ENCODE results near the gene FLNB.

The FLNB gene

DNA sequence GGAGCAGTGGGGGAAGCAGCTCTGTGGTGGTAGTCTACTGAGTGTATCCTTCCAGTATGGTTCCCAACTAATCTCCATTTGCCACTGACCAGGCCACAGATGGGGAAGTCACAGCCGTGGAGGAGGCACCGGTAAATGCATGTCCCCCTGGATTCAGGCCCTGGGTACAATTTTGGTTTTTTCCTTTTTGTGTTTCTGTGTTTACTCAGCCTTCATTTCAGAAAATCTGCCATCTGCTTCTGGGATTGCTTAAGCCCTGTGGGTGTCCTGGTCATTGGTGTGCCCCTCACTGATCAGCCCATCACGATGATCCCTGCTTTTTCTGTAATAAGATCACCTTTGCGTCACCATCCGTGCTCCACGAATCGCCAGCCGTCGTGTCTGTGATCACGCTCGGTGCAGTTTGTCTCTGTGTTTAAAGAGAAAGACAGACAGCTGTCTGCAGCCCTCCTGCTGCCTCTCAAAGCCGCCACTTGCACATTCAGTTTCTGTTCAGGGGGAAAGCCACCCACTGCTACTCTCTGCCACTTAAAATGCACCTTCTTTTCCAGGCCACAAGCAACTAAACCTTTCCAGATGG is 133.6 kb downstream of the FLNB start:
- no peak for DNase-seq (ENCODE audit: low spot score)

DNA sequence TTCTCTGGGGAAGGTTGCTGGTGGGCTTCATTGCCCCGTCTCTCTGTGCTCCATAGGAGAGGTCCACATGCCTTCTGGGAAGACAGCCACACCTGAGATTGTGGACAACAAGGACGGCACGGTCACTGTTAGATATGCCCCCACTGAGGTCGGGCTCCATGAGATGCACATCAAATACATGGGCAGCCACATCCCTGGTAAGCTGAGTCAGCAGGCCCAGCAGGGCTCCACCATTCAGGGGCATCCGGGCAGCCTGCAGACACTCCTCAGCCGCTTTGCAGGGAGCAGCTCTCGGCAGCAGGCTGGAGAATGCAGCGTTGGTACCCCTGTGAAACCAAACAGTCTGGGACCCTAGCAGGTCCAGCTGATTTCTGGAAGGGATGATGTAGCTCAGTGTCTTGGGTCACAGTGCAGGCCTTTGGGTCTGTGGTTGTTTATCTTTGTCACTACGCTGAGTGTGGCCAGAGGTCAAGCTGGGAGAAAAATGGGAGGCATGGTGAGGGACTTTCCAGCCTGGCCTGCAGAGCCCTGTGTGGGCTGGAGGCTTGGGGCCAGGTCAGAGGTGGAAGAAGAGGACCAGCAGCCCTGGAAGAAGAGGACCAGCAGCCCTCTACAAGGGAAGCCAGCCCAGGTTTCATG is 135.3 kb downstream of the FLNB start:
- DNase-seq (ENCODE audit: low spot score) = no peak

DNA sequence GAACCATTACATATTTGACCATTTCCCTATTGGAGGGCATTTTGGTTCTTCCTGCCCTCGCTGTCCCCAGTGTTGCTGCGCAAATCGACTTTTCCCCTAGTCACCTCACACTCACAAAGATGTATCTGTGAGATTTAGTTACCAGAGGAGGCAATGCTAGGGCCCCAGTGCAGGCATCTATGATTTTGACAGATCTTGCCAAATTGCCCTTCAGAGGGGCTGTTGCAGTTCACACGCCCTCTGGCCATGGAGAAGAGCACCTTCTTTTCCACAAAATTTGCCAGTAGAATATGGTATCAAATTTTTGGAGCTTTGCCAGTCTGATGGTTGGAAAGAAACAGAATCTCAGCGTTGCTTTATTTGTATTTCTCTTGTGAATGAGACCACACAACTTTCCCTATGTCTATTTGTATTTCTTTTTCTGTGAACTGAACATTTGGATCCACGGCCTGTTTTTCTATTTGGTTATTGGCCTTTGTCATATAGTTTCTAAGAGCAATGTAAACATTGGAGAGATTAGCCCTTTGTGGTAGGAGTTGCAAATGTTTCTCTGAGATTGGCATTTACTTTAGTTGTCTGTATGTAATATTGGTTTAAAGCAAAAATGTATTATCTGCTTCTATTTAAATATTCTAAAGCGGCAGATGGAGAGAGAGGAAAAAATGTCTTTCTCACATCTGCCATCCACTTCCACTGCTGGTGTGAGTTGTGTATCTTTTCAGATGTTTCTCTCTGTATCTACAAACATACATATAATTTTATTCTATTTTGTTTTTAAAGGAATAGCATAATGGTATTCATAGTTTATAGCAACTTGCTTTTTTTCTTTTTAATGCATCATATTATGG is 136.5 kb downstream of the FLNB start:
- no peak for DNase-seq (ENCODE audit: low spot score)

DNA sequence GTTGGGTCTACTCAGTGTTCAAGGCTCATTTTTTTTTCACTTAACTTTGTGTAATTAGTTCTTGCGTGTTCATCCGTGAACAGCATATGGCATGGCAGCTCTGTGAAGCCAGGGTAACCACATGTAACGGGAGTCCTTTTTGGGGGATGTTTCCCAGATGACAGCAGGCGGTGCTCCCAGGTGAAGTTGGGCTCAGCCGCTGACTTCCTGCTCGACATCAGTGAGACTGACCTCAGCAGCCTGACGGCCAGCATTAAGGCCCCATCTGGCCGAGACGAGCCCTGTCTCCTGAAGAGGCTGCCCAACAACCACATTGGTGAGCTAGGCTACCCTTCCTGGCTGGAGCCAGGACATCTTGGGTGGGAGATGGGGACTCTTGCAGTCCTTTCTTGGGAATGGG is 139.8 kb downstream of the FLNB start:
- no peak for DNase-seq (ENCODE audit: low spot score)

DNA sequence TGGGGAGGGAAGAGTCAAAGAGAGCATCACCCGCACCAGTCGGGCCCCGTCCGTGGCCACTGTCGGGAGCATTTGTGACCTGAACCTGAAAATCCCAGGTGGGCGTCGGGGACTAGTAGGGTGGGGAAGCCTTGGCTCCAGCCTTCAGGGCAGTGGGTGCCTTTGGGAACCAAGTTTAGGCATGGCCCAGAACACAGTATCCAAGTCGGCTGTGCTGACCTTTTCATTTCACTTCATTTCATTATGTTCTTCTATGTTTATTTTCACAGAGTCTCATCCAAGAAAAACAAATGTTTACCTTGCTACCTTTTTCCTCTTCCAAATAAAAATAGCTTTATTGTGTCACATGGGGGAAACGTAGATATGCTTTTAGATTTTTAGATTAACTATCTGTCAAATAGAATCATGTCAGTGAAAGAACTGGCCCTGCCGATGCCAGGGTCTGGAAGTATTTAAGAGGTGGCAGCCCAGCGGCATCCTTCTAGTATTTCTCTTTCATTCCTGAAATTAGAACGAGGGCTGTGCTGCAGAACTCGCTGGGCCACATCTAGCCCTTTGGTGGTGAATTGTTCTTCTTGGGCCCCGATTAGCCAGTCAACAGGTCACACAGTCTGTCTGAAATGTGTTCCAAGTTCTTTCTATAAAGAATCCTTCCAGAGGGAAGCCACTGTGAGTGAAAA is 142.0 kb downstream of the FLNB start:
- DNase-seq (ENCODE audit: low spot score) = no peak

DNA sequence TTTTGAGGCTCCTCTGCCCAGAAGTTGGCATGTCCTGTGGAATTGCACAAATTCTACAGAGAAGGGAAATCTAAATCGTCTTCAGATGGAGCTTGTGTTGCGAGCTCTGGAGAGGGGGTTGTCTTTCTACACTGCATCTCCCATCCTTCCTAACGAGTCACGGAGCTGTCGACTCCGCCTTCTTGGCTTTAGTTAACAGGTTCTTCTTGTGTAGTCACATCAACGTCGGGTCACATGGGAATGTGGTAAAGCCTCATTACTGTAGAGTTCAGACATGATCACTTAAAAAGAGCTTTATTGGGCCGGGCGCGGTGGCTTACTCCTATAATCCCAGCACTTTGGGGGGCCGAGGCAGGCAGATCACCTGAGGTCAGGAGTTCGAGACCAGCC is 142.6 kb downstream of the FLNB start:
- DNase-seq (ENCODE audit: low spot score) = no peak

DNA sequence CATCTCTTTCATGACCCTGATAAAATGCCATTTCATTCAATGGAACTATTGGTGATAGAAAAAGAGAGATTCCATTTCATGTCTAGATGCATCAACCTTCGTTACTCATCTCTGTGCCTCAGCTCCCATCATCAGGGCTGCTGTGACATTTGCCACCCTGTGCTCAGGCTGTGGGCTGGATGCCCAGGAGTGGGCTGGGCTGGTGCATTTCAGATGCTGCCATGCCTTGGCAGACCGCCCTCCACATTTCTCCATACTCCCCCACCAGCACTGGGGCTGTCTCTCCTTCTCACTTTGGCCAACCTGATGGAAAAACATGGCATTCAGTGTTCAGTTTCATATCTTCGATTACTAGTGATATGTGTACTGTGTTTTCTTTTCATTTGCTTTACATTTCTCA is 143.4 kb downstream of the FLNB start:
- DNase-seq (ENCODE audit: low spot score) = no peak

DNA sequence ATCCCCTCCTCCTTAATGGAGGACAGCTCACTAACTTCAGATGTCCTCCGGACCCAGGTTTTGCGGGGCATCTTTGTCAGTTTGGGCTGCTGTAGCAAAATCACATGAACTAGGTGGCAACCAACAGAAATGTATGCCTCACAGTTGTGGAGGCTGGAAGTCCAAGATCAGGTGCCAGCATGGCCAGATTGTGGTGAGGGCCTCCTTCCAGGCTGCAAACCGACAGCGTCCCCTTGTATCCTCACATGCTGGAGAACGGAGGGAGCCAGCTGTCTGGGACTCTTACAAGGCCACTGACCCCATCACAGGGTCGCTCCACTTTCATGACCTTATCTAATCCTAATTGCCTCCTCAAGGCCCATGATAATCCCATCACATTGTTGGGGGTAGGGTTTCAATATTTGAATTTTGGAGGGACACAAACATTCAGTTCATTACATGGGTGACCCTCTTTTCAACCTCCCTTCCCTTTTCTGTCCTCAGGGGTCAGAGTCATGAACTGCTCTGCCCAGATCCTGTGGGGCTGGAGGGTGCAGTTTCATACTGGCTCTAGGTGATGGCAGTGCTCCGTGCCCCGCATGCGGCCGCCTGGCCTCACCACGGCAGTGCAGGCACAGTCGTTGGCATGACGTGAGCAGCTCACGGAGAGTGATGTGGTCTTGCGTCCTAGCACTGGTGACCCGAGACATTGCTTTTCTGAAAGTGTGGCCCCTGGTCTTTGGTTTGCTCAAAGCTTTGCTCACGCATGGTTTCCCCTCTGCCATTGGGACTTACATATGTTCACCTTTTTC is 144.2 kb downstream of the FLNB start:
- DNase-seq (ENCODE audit: low spot score) = no peak

DNA sequence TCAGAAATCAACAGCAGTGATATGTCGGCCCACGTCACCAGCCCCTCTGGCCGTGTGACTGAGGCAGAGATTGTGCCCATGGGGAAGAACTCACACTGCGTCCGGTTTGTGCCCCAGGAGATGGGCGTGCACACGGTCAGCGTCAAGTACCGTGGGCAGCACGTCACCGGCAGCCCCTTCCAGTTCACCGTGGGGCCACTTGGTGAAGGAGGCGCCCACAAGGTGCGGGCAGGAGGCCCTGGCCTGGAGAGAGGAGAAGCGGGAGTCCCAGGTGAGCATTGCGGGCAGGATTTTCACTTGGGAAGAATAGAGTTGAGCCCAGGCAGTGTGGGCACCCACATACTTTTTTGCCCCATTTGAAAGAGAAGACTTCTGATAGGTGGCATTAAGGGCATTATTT is 145.1 kb downstream of the FLNB start:
- DNase-seq (ENCODE audit: low spot score) = no peak

DNA sequence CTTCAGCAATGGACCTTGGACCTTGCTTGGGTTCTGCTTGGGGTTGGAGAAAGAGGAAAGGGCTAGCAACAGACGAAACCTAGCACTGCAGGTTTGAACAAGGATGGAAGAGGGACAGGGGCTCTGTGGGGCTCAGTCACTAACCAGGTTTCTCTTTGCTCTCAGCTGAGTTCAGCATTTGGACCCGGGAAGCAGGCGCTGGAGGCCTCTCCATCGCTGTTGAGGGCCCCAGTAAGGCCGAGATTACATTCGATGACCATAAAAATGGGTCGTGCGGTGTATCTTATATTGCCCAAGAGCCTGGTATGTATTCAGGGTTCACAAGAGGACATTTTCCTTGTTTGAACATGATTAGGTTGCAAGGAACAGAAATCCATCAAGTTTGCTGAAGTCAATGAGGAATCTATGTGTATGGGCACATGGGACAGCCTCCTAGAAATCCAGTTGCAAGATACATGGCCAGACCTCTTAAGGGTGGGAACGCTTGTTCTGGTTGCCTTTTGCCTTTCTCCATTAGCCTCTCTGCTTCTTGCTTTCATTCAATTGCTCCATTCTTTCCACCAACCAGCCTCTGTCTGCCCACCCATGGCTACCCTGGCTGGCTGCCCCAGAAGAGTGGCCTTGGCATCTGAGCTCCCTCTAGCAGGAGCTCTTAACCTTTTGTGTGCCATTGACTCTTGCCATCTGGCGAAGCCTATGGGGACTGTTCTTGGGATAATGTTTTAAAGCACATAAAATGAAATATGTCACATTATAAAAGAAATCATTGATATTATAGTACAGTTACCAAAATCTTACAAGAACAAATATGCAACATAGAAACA is 146.6 kb downstream of the FLNB start:
- DNase-seq (ENCODE audit: low spot score) = no peak

DNA sequence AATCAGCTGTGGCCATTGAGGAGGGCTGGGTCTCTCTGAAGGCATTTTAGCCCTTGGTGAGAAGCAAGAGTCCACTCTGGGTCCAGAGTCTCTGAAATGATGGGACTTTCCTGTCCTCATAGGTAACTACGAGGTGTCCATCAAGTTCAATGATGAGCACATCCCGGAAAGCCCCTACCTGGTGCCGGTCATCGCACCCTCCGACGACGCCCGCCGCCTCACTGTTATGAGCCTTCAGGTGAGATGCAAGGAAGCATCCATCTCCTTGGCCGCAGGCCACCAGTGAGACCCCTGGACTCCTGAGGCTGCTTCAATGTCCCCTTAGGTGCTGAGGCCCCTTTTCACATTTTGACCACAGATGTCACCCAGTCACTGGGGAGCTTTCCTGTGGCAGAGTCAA is 147.6 kb downstream of the FLNB start:
- no peak for DNase-seq (ENCODE audit: low spot score)

DNA sequence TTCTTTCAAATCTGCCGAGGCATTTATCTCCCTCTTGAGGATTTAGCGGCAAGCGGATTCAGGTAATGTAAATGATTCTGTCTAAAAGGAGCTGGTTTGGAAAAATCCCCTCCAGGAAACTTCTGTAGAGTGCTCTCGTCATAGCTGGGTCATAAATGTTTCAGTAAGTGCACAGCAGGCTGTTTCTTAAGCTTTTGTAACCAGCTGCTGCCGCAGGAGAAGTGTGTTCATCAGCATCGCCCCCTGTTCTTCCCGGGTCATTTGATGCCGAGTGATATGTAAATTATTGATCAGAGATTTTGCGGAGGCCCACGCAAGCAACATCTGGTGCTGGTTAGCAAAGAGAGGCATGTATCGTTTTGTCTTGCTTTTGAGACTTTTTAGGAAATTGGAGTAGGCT is 149.5 kb downstream of the FLNB start:
- no peak for DNase-seq (ENCODE audit: low spot score)

DNA sequence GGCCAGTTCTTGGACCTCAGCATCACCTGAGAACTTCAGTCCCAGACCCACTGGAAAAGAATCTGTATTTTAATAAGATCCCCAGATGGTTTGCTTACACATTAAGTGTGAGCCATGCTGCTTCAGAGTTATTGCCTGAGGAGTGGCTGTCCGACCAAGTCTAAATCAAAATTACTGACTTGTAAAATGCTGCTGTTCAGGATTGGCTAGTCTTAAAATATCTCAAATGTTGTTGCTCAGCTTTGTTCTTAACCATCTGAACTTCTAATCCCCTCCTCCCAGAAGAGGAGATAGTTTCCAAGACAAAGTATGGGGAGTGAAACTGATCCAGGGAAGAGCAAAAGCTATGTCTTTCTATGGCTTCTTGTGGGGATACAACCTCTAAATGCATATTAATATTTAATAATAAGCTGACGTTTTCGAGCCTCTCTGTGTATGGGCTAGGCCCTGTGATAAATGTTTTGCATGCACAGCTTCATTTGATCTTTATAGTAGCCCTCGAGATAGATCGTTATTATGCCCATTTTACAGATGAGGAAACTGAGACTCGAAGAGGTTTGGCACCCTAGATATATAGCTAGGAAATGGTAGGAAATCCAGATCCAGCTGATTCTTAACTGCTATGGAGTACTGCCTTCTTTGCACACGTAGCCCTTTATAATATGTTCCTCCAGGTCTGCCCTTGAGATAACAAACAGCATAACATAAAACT is 150.4 kb downstream of the FLNB start:
- DNase-seq (ENCODE audit: low spot score) = no peak

DNA sequence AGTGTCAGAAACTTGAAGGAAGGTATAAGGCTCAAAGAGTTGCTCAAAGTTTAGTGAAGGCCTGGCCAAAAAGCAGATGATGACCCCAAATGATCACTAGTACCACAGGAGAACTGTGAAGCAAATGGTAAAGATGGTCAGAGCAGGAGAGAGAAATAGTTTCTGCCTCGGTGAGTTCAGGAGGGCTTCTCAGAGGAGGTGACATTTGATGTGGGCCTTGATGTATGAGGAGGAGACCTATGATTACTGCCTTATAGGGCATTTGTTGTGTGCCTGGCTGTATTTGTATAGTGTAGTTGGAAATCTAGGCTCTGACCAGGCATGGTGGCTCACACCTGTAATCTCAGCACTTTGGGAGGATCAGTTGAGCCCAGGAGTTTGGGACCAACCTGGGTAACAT is 152.2 kb downstream of the FLNB start:
- DNase-seq (ENCODE audit: low spot score) = no peak

DNA sequence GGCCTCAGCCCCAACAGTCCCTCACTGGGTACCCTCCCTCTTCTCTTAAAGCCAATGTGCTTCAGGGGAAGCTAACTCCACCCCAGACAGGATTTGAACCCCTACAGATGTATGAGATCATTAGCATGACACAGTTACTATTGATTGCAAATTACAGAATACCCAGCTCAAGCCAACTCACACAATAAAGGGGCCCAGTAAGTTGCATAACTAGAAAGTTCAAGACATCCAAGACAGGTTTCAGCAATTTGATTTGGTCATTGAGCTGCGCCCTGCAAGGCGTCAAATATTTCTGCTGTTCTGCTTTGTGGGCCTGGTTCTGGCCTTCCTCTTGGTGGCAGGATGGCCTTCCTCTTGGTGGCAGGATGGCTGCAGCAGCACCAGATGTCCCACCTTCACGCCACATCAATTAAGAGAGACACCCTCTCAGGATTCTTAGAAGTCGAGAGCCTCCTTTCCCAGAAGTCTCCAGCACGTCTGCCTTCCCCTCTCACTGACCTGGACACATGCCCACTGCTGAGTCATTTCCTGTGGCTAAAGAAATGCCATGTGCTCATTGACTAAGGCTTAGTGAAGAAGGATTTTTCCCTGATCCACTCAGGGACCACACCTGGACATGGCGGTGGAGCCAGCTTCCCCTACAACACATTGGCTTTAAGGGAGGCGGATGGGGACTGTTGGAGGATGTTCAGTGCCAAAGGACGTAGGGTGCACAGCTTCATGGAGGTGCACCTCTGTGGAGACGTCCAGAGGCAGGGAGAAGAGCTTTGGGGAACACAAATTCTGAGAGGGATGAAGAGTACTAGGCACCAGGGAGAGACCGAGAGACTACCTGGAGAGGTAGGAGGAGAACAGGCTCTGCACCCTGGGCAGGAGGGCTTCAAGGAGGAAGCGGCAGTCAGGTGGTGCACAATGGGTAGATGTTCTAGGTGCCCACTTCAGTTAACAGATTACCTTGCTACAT is 153.5 kb downstream of the FLNB start:
- peak; percentile 89 for DNase-seq (ENCODE audit: low spot score)

DNA sequence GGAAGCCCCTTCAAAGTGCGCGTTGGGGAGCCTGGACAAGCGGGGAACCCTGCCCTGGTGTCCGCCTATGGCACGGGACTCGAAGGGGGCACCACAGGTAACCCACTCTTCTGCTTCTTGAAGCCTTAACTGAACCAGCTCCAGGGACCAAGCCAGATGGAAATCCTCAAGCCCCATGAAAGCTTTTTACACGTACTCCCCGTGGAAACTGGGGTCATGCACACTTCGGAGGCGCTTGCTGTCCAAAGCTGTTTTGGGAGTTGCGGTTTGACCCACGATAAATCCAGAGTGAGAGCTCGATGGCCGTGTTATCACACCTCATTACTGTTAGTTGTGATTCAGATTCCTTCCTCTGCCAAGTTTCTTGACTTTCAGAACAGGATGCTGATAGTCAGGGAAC is 155.0 kb downstream of the FLNB start:
- DNase-seq (ENCODE audit: low spot score) = no peak

DNA sequence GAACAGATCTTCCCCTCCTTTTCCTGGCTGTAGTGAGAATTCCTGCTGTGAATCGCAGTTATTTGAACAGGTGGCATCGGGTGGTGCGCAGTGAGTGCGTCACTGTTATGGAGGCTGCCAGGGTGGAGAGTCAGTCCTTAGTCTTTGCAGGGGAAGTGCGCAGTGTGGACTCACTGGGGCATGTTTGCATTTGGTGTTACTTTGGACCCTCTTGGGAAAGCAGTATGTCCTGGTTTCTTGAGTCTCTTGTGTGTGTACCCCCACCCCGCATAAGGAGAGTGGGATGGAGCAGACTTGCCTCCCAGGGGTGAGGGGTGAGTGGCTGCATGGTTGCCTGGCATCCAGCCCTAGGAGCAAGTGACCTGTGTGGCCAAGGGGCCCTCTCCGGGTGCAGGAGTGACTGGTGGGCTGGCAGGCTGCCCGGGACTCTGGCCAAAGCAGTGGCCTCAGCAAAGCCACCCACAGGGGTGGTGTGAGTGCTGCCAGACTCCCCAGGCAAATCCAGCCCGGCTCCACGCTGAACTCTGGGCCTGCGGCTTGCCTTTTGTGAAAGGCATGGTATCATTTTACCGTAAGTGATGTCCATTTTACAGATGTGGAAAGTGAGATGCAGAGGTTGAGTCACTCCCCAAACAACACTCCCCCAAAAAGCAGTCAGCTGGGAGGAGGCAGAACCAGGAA is 156.1 kb downstream of the FLNB start:
- no peak for DNase-seq (ENCODE audit: low spot score)

DNA sequence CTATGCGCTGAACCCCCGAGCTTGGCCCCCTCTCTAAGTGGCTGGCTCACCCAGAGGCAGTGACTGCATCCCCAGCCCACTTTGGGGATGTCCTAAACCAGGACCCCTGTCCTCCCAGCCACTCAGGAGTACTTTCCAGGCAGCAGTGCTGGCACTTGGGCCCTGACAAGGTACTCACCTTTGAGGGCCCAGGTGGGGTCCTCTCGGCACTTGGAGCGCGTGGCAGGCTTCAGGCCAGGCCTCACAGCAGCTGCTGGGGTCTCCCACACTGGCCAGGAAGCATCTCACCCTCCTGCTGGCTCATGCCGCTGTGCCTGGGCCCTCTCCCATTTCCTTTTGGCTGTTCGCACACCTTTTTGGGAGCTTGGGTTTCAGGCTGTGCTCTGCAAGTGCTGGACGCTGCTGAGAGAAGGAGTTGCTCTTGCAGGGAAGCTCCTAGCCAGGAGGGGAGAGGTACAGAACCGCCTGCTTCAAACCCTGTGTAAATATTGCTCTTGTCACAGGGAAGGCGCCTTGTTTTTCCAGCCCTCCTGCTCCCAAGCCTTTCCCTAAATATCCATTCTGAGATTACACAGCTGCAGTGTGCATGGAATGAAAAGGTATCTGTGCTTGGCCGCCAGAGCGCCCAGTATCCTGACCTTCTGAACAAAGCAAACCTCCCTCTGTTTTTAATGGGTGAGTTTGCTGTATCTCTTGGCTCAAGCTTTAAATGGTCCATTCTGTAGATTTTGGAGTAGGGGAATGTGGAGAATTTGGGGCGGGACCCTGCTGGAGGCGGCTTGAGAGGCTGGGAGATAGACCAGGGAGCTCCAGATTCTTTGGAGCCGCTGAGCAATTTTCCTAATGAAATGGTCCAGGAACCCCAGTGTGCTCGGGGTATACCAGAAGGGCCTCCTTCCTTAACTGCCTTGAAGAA is 156.9 kb downstream of the FLNB start:
- no peak for DNase-seq (ENCODE audit: low spot score)

Measured in LoVo (cell line).